Measurements from ENCODE around the gene B3GNT5.

B3GNT5 gene

GRCh38 chr3:183317886-183318865, 65.1 kb downstream of the B3GNT5 start:
- in situ Hi-C loops (cut with MboI; ENCODE audit: low sequenced_read_pairs), result no loop called here

GRCh38 chr3:183318877-183319276, 65.8 kb downstream of the B3GNT5 start:
- in situ Hi-C loops (cut with MboI; ENCODE audit: low sequenced_read_pairs), result no loop called here

GRCh38 chr3:183319371-183319770, 66.3 kb downstream of the B3GNT5 start:
- in situ Hi-C loops (cut with MboI; ENCODE audit: low sequenced_read_pairs), result no loop called here

Data from hTERT RPE-1 (cell line).